Measurements from ENCODE around the gene LSM12.

Gene LSM12

DNA sequence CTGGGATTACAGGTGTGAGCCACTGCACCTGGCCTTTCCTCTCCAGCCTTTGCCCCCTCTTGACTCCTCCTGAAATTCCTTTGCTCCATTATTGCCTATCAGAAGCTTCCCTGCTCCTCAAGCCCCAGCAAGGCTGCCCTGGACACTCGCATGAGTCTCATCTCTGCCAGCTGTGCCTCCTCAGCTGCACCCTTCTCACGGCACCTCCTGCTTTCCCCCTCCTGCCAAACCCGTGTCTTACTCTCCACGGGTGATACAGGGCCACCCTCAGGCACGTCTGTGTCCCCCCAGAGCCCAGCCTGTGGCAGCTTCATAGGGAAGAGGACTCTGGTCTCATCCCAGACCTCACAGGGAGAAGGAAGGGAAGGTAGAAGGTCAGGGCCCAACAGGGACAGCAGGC, 19.4 kb upstream of the LSM12 start:
- DNase-seq (ENCODE audit: extremely low read depth, low read depth): no peak
- TF ChIP-seq, protein P1, sequence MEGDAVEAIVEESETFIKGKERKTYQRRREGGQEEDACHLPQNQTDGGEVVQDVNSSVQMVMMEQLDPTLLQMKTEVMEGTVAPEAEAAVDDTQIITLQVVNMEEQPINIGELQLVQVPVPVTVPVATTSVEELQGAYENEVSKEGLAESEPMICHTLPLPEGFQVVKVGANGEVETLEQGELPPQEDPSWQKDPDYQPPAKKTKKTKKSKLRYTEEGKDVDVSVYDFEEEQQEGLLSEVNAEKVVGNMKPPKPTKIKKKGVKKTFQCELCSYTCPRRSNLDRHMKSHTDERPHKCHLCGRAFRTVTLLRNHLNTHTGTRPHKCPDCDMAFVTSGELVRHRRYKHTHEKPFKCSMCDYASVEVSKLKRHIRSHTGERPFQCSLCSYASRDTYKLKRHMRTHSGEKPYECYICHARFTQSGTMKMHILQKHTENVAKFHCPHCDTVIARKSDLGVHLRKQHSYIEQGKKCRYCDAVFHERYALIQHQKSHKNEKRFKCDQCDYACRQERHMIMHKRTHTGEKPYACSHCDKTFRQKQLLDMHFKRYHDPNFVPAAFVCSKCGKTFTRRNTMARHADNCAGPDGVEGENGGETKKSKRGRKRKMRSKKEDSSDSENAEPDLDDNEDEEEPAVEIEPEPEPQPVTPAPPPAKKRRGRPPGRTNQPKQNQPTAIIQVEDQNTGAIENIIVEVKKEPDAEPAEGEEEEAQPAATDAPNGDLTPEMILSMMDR (IDR thresholded peaks at IDR 0.05; ENCODE audit: low read depth, low read length): no peak

DNA sequence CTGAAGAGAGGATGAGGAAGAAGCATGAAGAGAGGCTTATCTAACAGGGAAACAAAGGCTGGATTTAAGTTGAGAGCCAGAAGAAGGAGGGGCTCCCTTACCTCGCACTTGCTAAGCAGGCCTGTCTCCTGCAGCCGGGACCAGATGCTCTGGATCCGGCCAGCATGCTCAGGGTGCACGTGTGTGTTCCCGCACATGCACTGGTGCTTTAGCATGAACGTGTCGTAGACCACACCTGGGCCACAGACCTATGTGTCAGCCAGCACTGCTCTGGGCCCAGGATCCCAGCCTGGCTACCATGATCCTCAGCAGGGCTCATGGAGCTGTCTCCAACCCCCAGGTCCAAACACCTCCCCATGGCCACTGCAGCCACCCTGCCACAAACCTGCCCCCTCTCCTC, 18.4 kb upstream of the LSM12 start:
- no peak for DNase-seq (ENCODE audit: extremely low read depth, low read depth)
- TF ChIP-seq, protein P1 (IDR thresholded peaks at IDR 0.05; ENCODE audit: low read depth, low read length): no peak

DNA sequence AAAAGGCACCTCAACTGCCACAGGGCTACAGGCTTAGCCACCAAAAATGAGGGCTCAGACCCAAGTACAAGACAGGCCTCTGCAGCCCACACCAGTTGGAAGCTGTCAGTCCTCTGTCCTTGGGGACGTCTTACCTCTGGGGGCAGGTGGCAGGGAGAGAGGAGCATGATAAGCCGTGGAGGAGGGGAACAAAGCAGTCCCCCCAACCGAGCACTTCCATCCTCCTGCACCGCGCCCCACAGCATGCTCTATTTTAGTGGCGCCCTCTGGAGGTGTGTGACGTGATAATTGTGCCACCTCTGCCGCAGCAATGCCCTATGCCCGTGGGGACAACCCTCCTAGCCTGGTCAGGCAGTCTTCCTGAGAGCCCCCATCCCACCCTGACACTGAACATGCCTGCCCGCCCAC, 17.7 kb upstream of the LSM12 start:
- no peak for DNase-seq (ENCODE audit: extremely low read depth, low read depth)
- TF ChIP-seq, protein P1 (IDR thresholded peaks at IDR 0.05; ENCODE audit: low read depth, low read length): peak; percentile 15

DNA sequence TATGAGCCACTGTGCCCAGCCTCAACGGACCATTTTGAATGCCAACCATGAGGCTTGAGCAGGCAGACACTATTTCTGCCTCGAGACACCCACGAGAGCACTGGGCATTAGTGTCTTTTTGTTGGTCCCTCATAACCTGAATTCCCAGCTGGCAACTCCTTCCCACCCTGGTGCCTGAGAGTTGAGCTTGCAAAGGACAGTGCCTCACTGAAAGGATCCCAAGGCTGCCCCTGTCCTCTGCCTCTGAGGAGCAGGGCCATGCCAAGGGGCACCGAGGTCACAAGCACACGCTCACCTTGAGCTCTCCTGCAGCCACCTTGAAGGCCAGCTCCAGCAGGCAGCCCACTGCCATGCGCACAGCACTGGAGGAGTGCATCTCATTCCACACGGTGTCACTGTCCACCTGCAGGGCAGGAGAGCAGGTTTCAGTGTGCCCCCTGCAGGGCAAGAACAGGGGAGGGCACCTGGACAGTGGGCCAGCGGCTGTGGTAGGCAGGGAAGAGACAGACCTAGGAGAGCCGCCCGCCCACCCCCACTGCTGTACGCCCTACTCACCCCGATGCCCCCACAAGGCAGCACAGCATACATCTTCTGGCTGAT, 16.9 kb upstream of the LSM12 start:
- DNase-seq (ENCODE audit: extremely low read depth, low read depth): no peak
- TF ChIP-seq, protein P1 (IDR thresholded peaks at IDR 0.05; ENCODE audit: low read depth, low read length): no peak; the same call in 1 of the 2 replicates

DNA sequence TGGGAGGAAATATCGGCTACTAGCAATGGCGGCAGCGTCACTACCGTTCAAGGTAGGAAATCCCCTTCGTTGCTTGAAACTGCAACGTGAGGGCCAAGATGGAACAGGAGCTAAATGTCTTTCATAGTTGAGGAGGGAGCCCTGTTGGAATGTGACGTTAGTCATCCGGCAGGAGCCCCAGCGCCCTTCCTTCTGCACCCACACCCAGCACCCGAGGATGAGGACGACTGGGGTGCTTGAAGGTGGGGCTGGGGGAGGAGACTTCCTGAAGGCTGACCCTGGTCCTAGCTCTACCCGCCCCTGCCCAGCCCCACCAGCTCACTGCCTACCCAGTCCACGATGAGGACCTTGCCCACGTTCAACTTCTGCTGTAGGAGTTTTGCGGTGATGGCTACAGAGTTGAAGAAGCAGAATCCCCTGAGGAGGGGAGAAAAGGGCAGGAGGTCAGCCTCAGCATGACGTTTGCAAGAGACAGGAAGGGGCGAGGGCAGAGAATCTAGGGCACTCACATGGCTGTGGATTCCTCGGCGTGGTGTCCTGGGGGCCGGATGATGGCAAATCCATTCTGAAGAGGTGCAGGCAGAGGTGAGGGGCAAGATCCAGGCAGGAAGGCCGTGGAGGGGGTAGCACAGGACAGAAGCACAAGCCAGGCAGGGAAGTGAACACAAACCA, 15.9 kb upstream of the LSM12 start:
- TF ChIP-seq, protein P1 (IDR thresholded peaks at IDR 0.05; ENCODE audit: low read depth, low read length): no peak
- no peak for DNase-seq (ENCODE audit: extremely low read depth, low read depth)

DNA sequence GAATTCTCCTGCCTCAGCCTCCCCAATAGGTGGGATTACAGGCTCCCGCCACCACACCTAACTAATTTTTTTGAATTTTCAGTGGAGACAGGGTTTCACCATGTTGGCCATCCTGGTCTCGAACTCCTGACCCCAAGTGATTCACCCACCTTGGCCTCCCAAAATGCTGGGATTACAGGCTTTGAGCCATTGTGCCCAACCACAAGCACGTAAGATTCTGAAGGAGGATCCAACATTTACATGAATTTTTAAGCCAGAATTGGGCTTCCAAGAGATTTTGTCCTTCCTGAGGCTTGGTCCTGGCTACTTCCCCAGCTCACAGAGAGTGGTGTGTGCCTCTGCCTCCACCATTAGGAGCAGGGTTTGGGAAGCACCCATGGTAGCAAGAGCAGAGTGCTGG, 15.2 kb upstream of the LSM12 start:
- TF ChIP-seq, protein P1 (IDR thresholded peaks at IDR 0.05; ENCODE audit: low read depth, low read length): no peak

More for the DNA sequence above, 15.2 kb upstream of the LSM12 start:
- DNase-seq (ENCODE audit: extremely low read depth, low read depth): no peak

Measured in AG09319 (cell line).